A549 (cell line): ENCODE data around the gene LDLRAD4.

Experiments used
- CHD2 ChIP-seq: fragments of 150-350 bp; IDR thresholded peaks from 2 replicates; pipeline ENCODE4 v1.6.1; 2014; ENCODE audit warnings: low read length; ENCODE audit not compliant: partially characterized antibody
- CHD4 ChIP-seq: fragments of 200-600 bp; sonication (generic); IDR thresholded peaks from 2 replicates; pipeline ENCODE4 v1.6.1; 2016; ENCODE audit warnings: antibody characterized with exemption, mild to moderate bottlenecking, borderline replicate concordance
- CTCF ChIP-seq: fragments of >200 bp; sonication (Bioruptor Twin); formaldehyde crosslinking; IDR thresholded peaks from 3 replicates; pipeline ENCODE4 v1.5.1; 2016
- EP300 ChIP-seq, 2 experiments: fragments of >200 bp; sonication (Bioruptor Twin); formaldehyde crosslinking; IDR thresholded peaks; 2 replicates in 1 of 2; 3 replicates in 1 of 2; pipeline ENCODE4 v1.6.1; 2016 to 2017
- HOXB13 ChIP-seq: fragments of 250-450 bp; sonication (Bioruptor Pico); IDR thresholded peaks from 2 replicates; pipeline ENCODE4 v1.5.0; 2020; ENCODE audit warnings: low read depth, mild to moderate bottlenecking, moderate library complexity
- MAFK ChIP-seq: fragments of 450-650 bp; IDR thresholded peaks from 2 replicates; pipeline ENCODE4 v1.6.1; 2014; ENCODE audit not compliant: partially characterized antibody
- NR3C1 ChIP-seq: fragments of >200 bp; sonication (Bioruptor Twin); formaldehyde crosslinking; IDR thresholded peaks from 3 replicates; pipeline ENCODE4 v1.6.1; 2017
- POLR2A ChIP-seq: IDR thresholded peaks from 2 replicates; pipeline ENCODE4 v1.6.1; 2012; ENCODE audit warnings: mild to moderate bottlenecking, low read length
- POLR2AphosphoS2 ChIP-seq: conservative IDR thresholded peaks from 2 replicates; pipeline ENCODE4 v1.6.1; 2012; ENCODE audit warnings: low read length, improper control_type of control experiment, inconsistent platforms
- RCOR1 ChIP-seq: fragments of 150-350 bp; IDR thresholded peaks from 2 replicates; pipeline ENCODE4 v1.6.1; 2014; ENCODE audit warnings: antibody characterized with exemption, low read length, low read depth
- ZFP36 ChIP-seq: fragments of 450-650 bp; IDR thresholded peaks from 2 replicates; pipeline ENCODE4 v1.6.1; 2014; ENCODE audit warnings: borderline replicate concordance; ENCODE audit not compliant: partially characterized antibody

- no peak for TF ChIP-seq POLR2A
- no peak for TF ChIP-seq CTCF
- TF ChIP-seq RCOR1: no peak
- TF ChIP-seq MAFK: no peak
- TF ChIP-seq NR3C1: no peak
- no peak for TF ChIP-seq HOXB13 (CRISPR knock-in tag)
- TF ChIP-seq CHD4: no peak
- TF ChIP-seq EP300 (IDR thresholded peaks at IDR 0.05): no peak
- TF ChIP-seq ZFP36: no peak
- TF ChIP-seq POLR2AphosphoS2: no peak
- TF ChIP-seq CHD2: no peak
These were observed 176.2 kb downstream of the LDLRAD4 start for GRCh38 chr18:13394801-13395200.
